Adrenal gland (tissue), 5 donors: ENCODE data around the gene DNAAF5.

Source experiments
- POLR2A ChIP-seq, 2 donors: fragments of 450-650 bp; IDR thresholded peaks; one replicate each; pipeline ENCODE4 v1.6.1; 2017; ENCODE audit warnings: antibody characterized with exemption in 2 of 2, mild to moderate bottlenecking in 2 of 2, moderate library complexity in 1 of 2
- TF ChIP-seq, protein P1 (sequence below), 6 experiments: fragments of 450-650 bp in 4 of 6; fragments of 200-600 bp in 2 of 6; sonication (generic) in 1 of 6; IDR thresholded peaks; 1 replicate in 5 of 6; 2 replicates in 1 of 6; pipeline versions ENCODE4 v1.5.1 to v1.8.0; 2016 to 2021; ENCODE audit warnings: antibody characterized with exemption in 6 of 6, mild to moderate bottlenecking in 2 of 6, moderate library complexity in 1 of 6
- donor health status: DM: no; HTN: no; CAD: no.

- TF ChIP-seq, protein P1, sequence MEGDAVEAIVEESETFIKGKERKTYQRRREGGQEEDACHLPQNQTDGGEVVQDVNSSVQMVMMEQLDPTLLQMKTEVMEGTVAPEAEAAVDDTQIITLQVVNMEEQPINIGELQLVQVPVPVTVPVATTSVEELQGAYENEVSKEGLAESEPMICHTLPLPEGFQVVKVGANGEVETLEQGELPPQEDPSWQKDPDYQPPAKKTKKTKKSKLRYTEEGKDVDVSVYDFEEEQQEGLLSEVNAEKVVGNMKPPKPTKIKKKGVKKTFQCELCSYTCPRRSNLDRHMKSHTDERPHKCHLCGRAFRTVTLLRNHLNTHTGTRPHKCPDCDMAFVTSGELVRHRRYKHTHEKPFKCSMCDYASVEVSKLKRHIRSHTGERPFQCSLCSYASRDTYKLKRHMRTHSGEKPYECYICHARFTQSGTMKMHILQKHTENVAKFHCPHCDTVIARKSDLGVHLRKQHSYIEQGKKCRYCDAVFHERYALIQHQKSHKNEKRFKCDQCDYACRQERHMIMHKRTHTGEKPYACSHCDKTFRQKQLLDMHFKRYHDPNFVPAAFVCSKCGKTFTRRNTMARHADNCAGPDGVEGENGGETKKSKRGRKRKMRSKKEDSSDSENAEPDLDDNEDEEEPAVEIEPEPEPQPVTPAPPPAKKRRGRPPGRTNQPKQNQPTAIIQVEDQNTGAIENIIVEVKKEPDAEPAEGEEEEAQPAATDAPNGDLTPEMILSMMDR (IDR thresholded peaks at IDR 0.05), result no peak
- no peak for TF ChIP-seq POLR2A (IDR thresholded peaks at IDR 0.05)
Measured at GRCh38 chr7:825386-825785, 98.9 kb downstream of the DNAAF5 start.
